Measurements from ENCODE around the gene FBLN7.

The FBLN7 gene

DNA sequence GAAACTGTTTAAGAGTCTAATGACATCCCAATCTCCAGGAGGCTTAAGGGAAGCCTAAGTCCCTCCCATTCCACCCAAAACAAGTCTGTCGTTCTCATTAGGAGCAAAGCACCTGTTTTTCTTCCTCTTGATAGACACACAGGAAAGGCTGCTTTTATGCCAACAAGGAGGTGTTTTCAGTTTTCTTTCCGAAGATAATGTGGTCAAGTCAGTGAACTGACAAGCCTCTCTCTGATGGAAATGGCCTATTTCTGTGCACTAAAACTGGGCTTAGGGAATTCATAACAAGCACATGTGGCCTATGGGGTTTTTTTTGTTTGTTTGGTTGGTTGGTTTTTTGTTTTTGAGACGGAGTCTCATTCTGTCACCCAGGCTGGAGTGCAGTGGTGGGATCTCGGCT, 36.2 kb downstream of the FBLN7 start:
- FAIRE-seq (no peak), DNase-seq (ENCODE audit: insufficient read length, low spot score) (no peak)
- no peak for TF ChIP-seq POLR2A (IDR thresholded peaks at IDR 0.05; ENCODE audit: low read depth, low read length)

DNA sequence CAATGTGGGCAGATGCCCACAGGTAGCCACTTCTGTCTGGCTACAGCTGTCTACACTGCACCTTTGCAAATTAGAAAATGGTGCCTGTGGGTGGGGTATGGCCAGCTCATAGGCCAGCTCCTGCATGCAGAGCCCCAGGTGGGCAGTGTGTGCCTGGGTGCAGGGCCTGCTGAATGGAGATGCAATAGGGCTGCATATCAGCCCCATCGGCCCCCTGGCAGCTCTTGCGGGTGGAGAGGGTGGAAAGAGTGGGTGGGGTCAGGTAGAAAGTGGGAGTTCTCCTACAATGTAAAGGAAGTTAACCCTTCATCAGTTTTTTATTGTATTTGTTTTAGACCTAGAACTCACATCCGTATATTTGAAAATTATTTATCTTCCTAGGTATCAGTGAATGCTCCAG, 37.1 kb downstream of the FBLN7 start:
- no peak for DNase-seq (ENCODE audit: insufficient read length, low spot score)
- TF ChIP-seq POLR2A (IDR thresholded peaks at IDR 0.05; ENCODE audit: low read depth, low read length), result no peak
- FAIRE-seq, result no peak

DNA sequence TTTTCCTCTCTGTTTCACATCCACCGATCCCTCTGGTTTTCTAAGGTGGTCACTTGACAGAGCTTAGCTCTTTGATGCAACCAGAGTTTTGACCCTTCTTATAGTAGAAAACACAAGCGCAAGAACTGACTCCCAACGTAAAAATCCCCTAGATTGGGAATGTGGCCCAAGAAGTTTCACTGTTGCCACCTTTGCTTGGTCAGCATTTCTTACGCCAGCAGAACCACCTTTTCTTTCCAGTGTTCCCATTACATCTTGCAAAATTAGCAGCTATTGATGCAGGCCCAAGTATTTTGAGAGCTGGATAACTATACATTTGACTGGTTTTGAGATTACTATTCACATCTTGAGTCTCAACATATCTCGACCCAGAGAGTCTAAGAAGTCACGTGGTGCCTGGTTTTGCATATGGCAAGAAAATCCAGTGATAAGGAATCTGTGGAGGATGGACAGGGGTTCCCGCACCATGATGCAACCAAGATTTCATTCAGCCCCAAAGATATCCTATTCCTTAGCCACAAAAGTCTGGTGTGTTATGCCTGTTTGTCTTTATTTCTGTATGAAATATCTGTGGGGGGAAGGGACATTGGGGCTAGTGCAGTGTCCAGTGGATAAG, 37.9 kb downstream of the FBLN7 start:
- FAIRE-seq (no peak), DNase-seq (ENCODE audit: insufficient read length, low spot score) (no peak)
- TF ChIP-seq POLR2A (IDR thresholded peaks at IDR 0.05; ENCODE audit: low read depth, low read length), result no peak

DNA sequence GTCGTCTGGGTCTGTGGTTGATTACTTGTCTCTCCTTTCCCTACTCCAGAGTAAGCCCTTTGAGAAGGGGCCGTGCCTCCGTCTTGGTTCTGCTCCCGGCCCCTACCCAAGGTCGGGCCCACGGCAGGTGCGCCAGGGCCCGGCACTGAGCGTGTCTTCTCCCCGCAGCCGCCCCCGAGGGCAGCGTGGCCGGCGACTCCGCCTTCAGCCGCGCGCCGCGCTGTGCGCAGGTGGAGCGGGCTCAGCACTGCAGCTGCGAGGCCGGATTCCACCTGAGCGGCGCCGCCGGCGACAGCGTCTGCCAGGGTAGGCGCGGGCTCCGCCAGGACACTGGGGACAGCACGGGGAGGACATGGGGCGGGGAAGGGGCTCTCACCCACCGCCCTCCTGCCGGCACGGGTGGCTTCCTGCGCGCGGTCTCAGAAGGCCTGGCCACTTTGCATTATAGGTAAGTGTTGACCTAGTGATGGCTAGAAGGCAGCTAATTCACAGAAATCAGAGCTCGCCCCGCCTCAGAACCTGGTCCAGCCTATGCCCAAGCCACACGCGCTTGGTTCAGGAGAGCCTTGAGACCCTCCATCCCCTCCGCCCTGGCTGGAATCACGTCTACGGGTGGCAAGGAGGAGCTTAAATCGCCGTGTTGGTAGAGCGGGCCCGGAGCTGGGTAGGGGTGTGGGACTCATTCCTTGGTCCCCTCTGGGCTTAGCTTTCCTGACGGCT, 43.5 kb downstream of the FBLN7 start:
- TF ChIP-seq POLR2A (IDR thresholded peaks at IDR 0.05; ENCODE audit: low read depth, low read length), result no peak
- FAIRE-seq, result no peak
- no peak for DNase-seq (ENCODE audit: insufficient read length, low spot score)

DNA sequence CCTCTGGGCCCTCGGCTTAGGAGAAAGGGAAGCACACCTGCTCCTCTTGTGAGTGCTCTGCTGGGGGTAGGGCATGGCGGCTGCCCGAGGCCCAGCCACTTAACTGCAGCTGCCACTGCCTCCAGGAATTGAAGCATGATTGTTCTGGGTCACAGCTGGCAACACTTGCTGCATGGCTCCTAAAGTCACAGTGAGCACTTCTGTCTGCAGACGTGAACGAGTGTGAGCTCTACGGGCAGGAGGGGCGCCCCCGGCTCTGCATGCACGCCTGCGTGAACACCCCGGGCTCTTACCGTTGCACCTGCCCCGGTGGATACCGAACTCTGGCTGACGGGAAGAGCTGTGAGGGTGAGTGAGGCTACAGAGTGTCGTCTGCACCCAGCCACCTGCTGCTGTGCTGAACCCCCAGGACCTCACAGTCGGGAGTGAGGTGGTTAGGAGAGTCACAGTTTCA, 44.4 kb downstream of the FBLN7 start:
- FAIRE-seq (no peak), DNase-seq (ENCODE audit: insufficient read length, low spot score) (no peak)
- no peak for TF ChIP-seq POLR2A (IDR thresholded peaks at IDR 0.05; ENCODE audit: low read depth, low read length)

DNA sequence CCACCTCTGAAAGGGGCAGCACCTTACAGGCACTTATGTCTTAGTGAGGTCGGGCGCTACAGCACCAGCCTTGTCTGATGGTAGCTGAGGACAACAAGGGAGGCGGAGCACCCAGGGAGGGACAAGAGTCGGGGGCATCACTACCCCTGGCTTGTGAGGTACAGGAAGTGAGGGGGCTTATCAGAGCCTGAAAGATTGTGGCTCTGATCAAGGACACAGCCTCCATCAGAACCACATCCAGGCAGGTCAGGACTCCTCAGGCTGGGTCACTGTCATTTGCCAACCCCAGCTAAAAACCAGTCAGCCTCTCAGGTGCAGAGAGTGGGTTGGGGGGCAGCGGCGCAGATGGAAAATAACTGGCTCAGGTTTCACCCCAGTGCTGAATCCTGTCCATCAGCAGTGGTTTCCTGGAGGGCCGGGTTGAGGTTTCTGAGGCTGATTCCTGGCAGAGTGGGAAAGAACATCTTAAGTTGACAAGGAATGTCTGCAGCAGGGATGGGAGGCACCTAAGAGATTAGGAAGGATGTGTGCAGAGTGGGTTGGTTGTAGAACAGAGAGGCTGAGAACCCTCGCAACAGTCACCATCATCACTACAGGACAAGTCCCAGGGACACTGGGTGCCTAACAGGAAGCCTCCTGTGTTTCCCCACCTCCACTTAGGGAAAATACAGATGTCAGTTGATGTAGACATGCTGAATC, 45.3 kb downstream of the FBLN7 start:
- no peak for TF ChIP-seq POLR2A (IDR thresholded peaks at IDR 0.05; ENCODE audit: low read depth, low read length)
- DNase-seq (ENCODE audit: insufficient read length, low spot score) (no peak), FAIRE-seq (no peak)

DNA sequence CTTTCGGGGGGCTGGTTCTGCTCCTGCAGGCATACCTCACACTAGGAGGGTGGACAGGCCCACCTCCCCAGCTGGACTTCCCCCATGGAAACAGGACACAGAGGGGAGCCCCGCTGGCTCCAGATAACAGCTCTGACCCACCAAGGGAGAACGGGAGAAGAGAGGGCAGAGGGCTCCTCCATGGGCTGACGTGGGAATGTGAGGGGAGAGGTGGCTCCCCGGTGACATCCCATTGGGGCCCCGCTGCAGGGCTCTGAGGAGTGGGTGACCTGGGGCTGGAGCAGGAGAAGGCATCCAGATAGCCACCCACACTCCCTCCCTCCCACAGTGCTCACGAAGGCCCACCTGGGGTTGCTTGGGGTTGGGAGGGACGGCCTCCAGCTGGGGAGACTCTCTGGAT, 45.9 kb downstream of the FBLN7 start:
- FAIRE-seq, result no peak
- DNase-seq (ENCODE audit: insufficient read length, low spot score), result no peak
- TF ChIP-seq POLR2A (IDR thresholded peaks at IDR 0.05; ENCODE audit: low read depth, low read length), result no peak

DNA sequence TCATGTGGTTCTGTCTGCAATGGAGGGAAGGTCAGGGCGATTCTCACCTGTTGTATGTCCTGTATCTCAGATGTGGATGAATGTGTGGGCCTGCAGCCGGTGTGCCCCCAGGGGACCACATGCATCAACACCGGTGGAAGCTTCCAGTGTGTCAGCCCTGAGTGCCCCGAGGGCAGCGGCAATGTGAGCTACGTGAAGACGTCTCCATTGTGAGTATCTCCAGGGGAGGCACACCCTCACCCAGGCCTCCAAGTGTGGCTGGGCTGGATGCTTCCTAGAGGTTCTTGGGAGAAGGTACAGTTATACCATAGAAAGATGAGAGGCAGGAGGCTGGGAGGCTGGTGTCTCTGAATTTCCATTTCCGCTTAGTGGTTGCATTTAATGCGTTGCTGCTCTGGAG, 46.9 kb downstream of the FBLN7 start:
- DNase-seq (ENCODE audit: insufficient read length, low spot score) (no peak), FAIRE-seq (no peak)
- no peak for TF ChIP-seq POLR2A (IDR thresholded peaks at IDR 0.05; ENCODE audit: low read depth, low read length)

DNA sequence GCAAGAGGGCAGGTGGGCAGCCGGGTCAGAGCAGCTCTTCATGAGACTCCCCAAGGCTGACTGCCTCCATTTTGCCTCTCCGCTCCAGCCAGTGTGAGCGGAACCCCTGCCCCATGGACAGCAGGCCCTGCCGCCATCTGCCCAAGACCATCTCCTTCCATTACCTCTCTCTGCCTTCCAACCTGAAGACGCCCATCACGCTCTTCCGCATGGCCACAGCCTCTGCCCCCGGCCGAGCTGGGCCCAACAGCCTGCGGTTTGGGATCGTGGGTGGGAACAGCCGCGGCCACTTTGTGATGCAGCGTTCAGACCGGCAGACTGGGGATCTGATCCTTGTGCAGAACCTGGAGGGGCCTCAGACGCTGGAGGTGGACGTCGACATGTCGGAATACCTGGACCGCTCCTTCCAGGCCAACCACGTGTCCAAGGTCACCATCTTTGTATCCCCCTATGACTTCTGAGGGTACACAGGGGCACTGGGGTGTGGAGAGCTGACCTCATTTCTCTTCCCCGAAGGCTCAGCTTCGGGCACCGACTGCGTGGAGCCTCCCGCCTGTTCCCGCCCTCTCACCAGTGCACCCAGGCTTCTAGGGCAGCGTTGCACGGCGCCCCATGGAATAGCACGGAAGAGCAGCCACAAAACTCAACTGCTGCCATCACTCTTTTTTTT, 49.0 kb downstream of the FBLN7 start:
- TF ChIP-seq POLR2A (IDR thresholded peaks at IDR 0.05; ENCODE audit: low read depth, low read length), result no peak
- DNase-seq (ENCODE audit: insufficient read length, low spot score) (no peak), FAIRE-seq (no peak)

DNA sequence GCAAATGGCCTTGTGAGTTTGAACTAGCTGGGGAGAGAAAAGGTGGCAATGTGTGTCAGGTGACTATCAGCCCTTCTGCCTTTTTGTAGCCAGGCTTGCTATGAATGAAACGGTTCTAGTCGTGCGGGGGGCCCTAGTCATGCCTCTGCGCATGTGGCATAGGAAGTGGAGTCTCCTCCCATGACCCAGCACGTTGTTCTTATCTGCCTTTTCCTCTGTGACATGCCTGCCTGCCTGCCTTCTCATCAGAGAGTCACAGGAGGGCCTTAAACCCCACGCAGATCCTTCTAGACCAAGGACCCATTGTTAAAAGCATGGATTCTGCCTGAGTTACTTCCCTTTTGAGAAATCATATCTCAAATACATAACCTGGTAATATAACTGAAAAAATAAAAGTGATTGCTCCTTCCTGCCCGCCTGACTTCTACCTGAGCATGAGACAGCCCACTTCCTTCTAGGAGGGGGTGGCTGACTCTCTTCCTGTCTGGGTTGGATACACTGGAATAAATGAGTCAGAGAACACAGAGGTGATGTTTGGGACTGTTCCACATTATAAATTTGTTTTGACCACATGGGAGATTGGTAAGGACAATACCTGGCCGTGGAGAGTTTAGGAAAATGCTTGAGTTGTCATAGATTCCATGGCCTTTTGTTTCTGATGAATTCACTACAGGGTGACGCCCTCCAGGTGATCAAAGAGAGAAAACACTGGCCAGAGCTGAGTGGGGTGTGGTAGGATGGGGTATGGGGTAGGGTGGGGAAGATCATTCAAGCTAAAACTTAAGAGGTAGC, 49.8 kb downstream of the FBLN7 start:
- TF ChIP-seq POLR2A (IDR thresholded peaks at IDR 0.05; ENCODE audit: low read depth, low read length), result no peak
- DNase-seq (ENCODE audit: insufficient read length, low spot score), result no peak
- no peak for FAIRE-seq

DNA sequence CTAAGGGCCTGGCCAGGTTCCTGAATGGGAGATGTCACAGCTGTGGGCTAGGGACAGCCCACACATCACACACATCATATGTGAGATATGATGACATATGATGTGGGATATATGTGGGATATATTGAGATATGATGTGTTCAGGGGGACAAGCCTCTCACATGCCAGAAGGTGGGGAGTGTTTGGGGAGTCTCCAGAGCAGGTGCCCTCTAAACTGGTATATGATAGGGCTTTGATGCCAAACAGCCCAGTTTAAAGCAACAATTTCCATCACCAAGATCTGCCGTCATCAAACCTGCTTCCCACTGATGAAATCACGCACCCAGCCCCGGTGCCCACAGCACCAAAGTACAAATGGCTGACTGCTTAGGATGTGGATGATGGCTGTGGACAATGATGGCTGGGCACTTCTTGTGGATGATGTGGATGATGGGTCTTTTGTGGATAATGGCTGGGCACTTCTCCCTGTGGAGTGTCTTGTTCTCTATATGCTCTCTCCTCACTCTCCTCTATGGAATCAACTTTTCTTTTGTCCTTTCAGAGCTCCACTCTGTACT, 50.9 kb downstream of the FBLN7 start:
- FAIRE-seq, result no peak
- DNase-seq (ENCODE audit: insufficient read length, low spot score), result no peak
- no peak for TF ChIP-seq POLR2A (IDR thresholded peaks at IDR 0.05; ENCODE audit: low read depth, low read length)

DNA sequence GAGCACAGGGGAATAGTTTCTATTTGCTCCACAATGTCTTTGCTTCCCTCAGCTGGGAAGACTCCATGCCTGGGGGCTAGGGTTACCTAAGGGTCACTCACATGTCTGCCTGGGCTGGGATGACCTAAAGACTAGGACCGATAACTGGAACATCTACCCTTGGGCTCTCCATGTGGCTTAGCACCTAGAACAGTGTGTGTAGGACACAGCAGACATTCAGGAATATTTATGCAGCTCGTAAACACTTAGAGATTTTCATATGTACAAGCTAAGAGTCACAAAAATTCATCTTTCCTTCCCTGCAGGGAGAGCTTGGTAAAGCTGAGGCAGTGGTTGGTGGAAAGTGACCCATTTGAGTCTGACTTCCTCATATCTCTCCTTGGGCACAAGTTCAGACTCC, 55.8 kb downstream of the FBLN7 start:
- TF ChIP-seq POLR2A (IDR thresholded peaks at IDR 0.05; ENCODE audit: low read depth, low read length), result no peak
- no peak for FAIRE-seq

DNA sequence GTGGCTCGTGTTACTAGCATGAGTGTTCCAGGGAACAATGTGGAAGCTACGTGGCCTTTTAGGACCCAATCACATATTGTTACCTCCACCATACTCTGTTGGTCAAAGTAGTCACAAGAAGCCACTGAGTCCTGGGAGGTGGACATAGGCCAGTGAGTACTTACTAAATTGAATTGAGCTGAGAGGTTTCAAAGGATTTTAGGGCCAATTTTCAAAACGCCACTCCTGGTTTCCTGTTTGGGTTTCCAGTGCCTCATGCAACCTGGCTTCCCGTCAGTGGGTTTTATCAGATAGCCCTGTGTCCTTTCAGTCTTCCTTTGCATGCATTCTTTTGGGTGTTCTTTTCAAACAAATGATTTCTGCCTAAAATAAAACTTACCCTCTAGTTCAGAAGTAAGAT, 56.3 kb downstream of the FBLN7 start:
- TF ChIP-seq POLR2A (IDR thresholded peaks at IDR 0.05; ENCODE audit: low read depth, low read length), result no peak
- DNase-seq (ENCODE audit: insufficient read length, low spot score), result no peak
- FAIRE-seq, result no peak

More for the DNA sequence above, 55.8 kb downstream of the FBLN7 start:
- no peak for DNase-seq (ENCODE audit: insufficient read length, low spot score)

All from H54 (cell line).